ENCODE measurements around the gene MICAL3.
A peak's percentile ranks its signal among the peaks of the same experiment; 100 is the strongest.

The MICAL3 gene

GRCh38 chr22:17748555-17749353 lies 275.6 kb downstream of the MICAL3 start:
- H3K4me1 ChIP-seq (ENCODE audit: insufficient read depth, insufficient read length) = peaks cover 5% of the 10 kb centered on the region
- no peak overlapping the region for H3K4me3 ChIP-seq (ENCODE audit: insufficient read length, low read depth)
- no peaks in the 10 kb centered on the region for H3K9me3 ChIP-seq (ENCODE audit: insufficient read depth, low read length)
- no peaks in the 10 kb centered on the region for H3K36me3 ChIP-seq (ENCODE audit: insufficient read depth, insufficient read length, low read length)
- DNase-seq (ENCODE audit: low read depth, low spot score) = no peak
- H3K27me3 ChIP-seq (ENCODE audit: insufficient read depth, insufficient read length) = no peaks in the 10 kb centered on the region
- TF ChIP-seq SUZ12 (IDR thresholded peaks at IDR 0.05; ENCODE audit: extremely low read depth, insufficient read depth, insufficient read length) = no peak
- no peak for TF ChIP-seq YY1 (IDR thresholded peaks at IDR 0.05; ENCODE audit: insufficient read depth, insufficient read length)
- TF ChIP-seq ZNF274 (IDR thresholded peaks at IDR 0.05; ENCODE audit: low read depth, low read length) = no peak
- H3K9ac ChIP-seq (ENCODE audit: insufficient read length, low read depth) = no peak overlapping the region

GRCh38 chr22:17746916-17747315 lies 277.4 kb downstream of the MICAL3 start:
- no peak for DNase-seq (ENCODE audit: low read depth, low spot score)
- no peak overlapping the region for H3K4me3 ChIP-seq (ENCODE audit: insufficient read length, low read depth)
- H3K36me3 ChIP-seq (ENCODE audit: insufficient read depth, insufficient read length, low read length) = no peaks in the 10 kb centered on the region
- TF ChIP-seq ZNF274 (IDR thresholded peaks at IDR 0.05; ENCODE audit: low read depth, low read length) = no peak
- TF ChIP-seq SUZ12 (IDR thresholded peaks at IDR 0.05; ENCODE audit: extremely low read depth, insufficient read depth, insufficient read length) = no peak
- no peak for TF ChIP-seq YY1 (IDR thresholded peaks at IDR 0.05; ENCODE audit: insufficient read depth, insufficient read length)
- H3K27me3 ChIP-seq (ENCODE audit: insufficient read depth, insufficient read length) = no peaks in the 10 kb centered on the region
- peaks cover 7% of the 10 kb centered on the region for H3K4me1 ChIP-seq (ENCODE audit: insufficient read depth, insufficient read length)
- H3K9ac ChIP-seq (ENCODE audit: insufficient read length, low read depth) = no peak overlapping the region
- no peaks in the 10 kb centered on the region for H3K9me3 ChIP-seq (ENCODE audit: insufficient read depth, low read length)

- peaks cover 8% of the 10 kb centered on the region for H3K4me1 ChIP-seq (ENCODE audit: insufficient read depth, insufficient read length)
- peak overlapping the region; percentile 17 for H3K9ac ChIP-seq (ENCODE audit: insufficient read length, low read depth)
These were observed 279.9 kb downstream of the MICAL3 start for GRCh38 chr22:17744430-17744829.

GRCh38 chr22:17743661-17744411 lies 280.5 kb downstream of the MICAL3 start:
- Histone ChIP-seq H3K4me3 (ENCODE audit: insufficient read length, low read depth) (no peak overlapping the region), H3K36me3 (ENCODE audit: insufficient read depth, insufficient read length, low read length) (no peaks in the 10 kb centered on the region), H3K9ac (ENCODE audit: insufficient read length, low read depth) (peak overlapping the region; percentile 17), H3K9me3 (ENCODE audit: insufficient read depth, low read length) (no peaks in the 10 kb centered on the region), H3K4me1 (ENCODE audit: insufficient read depth, insufficient read length) (peaks cover 8% of the 10 kb centered on the region), H3K27me3 (ENCODE audit: insufficient read depth, insufficient read length) (no peaks in the 10 kb centered on the region)
- no peak for DNase-seq (ENCODE audit: low read depth, low spot score)
- TF ChIP-seq SUZ12 (IDR thresholded peaks at IDR 0.05; ENCODE audit: extremely low read depth, insufficient read depth, insufficient read length) (no peak), YY1 (IDR thresholded peaks at IDR 0.05; ENCODE audit: insufficient read depth, insufficient read length) (no peak), ZNF274 (IDR thresholded peaks at IDR 0.05; ENCODE audit: low read depth, low read length) (no peak)

More at GRCh38 chr22:17744430-17744829, 279.9 kb downstream of the MICAL3 start:
- Histone ChIP-seq H3K4me3 (ENCODE audit: insufficient read length, low read depth) (no peak overlapping the region), H3K27me3 (ENCODE audit: insufficient read depth, insufficient read length) (no peaks in the 10 kb centered on the region), H3K9me3 (ENCODE audit: insufficient read depth, low read length) (no peaks in the 10 kb centered on the region), H3K36me3 (ENCODE audit: insufficient read depth, insufficient read length, low read length) (no peaks in the 10 kb centered on the region)
- TF ChIP-seq SUZ12 (IDR thresholded peaks at IDR 0.05; ENCODE audit: extremely low read depth, insufficient read depth, insufficient read length) = no peak
- no peak for TF ChIP-seq ZNF274 (IDR thresholded peaks at IDR 0.05; ENCODE audit: low read depth, low read length)
- no peak for TF ChIP-seq YY1 (IDR thresholded peaks at IDR 0.05; ENCODE audit: insufficient read depth, insufficient read length)
- DNase-seq (ENCODE audit: low read depth, low spot score) = no peak

- H3K4me1 ChIP-seq (ENCODE audit: insufficient read depth, insufficient read length) = peaks cover 8% of the 10 kb centered on the region
- no peak overlapping the region for H3K4me3 ChIP-seq (ENCODE audit: insufficient read length, low read depth)
- no peaks in the 10 kb centered on the region for H3K27me3 ChIP-seq (ENCODE audit: insufficient read depth, insufficient read length)
- TF ChIP-seq YY1 (IDR thresholded peaks at IDR 0.05; ENCODE audit: insufficient read depth, insufficient read length) = no peak
- no peak for TF ChIP-seq SUZ12 (IDR thresholded peaks at IDR 0.05; ENCODE audit: extremely low read depth, insufficient read depth, insufficient read length)
- TF ChIP-seq ZNF274 (IDR thresholded peaks at IDR 0.05; ENCODE audit: low read depth, low read length) = no peak
- peak; percentile 72 for DNase-seq (ENCODE audit: low read depth, low spot score)
- peak overlapping the region; percentile 17 for H3K9ac ChIP-seq (ENCODE audit: insufficient read length, low read depth)
- peaks cover 6% of the 10 kb centered on the region for H3K36me3 ChIP-seq (ENCODE audit: insufficient read depth, insufficient read length, low read length)
- H3K9me3 ChIP-seq (ENCODE audit: insufficient read depth, low read length) = no peaks in the 10 kb centered on the region
These were observed 281.8 kb downstream of the MICAL3 start for GRCh38 chr22:17742527-17742902.

- Histone ChIP-seq H3K27me3 (ENCODE audit: insufficient read depth, insufficient read length) (no peaks in the 10 kb centered on the region), H3K4me3 (ENCODE audit: insufficient read length, low read depth) (no peak overlapping the region), H3K4me1 (ENCODE audit: insufficient read depth, insufficient read length) (peaks cover 8% of the 10 kb centered on the region), H3K36me3 (ENCODE audit: insufficient read depth, insufficient read length, low read length) (peaks cover 6% of the 10 kb centered on the region), H3K9ac (ENCODE audit: insufficient read length, low read depth) (peak overlapping the region; percentile 32), H3K9me3 (ENCODE audit: insufficient read depth, low read length) (no peaks in the 10 kb centered on the region)
- DNase-seq (ENCODE audit: low read depth, low spot score) = no peak
- TF ChIP-seq YY1 (IDR thresholded peaks at IDR 0.05; ENCODE audit: insufficient read depth, insufficient read length) = no peak
- no peak for TF ChIP-seq ZNF274 (IDR thresholded peaks at IDR 0.05; ENCODE audit: low read depth, low read length)
- no peak for TF ChIP-seq SUZ12 (IDR thresholded peaks at IDR 0.05; ENCODE audit: extremely low read depth, insufficient read depth, insufficient read length)
These were observed 282.4 kb downstream of the MICAL3 start for GRCh38 chr22:17741866-17742526.

All from NT2/D1 (cell line).